HepG2 (cell line): Measurements from ENCODE around the gene ZNF17. TPM values are rescaled to one million over a fixed set of nuclear protein-coding genes. Genes with fewer than 3 reads are reported as not detected.

ENCODE experiments used
- HDAC6 ChIP-seq: fragments of 200-600 bp; sonication (generic); IDR thresholded peaks from 2 replicates; pipeline ENCODE4 v1.7.0; 2017; ENCODE audit warnings: mild to moderate bottlenecking, antibody characterized with exemption, low read length, low read depth
- HNF4G ChIP-seq, 2 experiments: sonication (generic) in 1 of 2; formaldehyde crosslinking in 1 of 2; IDR thresholded peaks; 2 replicates each; pipeline versions ENCODE4 v1.4.0 to v1.6.1; 2011 to 2020; ENCODE audit warnings: borderline replicate concordance in 2 of 2, low read depth in 2 of 2, mild to moderate bottlenecking in 2 of 2, low read length in 1 of 2, missing genetic modification reagents in 1 of 2, moderate library complexity in 1 of 2
- HOXA3 ChIP-seq: sonication (generic); formaldehyde crosslinking; IDR thresholded peaks from 2 replicates; pipeline ENCODE4 v1.5.0; 2020; ENCODE audit warnings: missing genetic modification reagents
- JUNB ChIP-seq: sonication (generic); formaldehyde crosslinking; IDR thresholded peaks from 2 replicates; pipeline ENCODE4 v1.8.0; 2022; ENCODE audit warnings: missing genetic modification reagents, mild to moderate bottlenecking, borderline replicate concordance
- KAT8 ChIP-seq: IDR thresholded peaks from 2 replicates; pipeline ENCODE4 v1.6.1; 2016; ENCODE audit warnings: missing genetic modification reagents, missing compliant biosample characterization
- LCORL ChIP-seq, 2 experiments: fragments of 450-650 bp in 1 of 2; sonication (generic) in 1 of 2; formaldehyde crosslinking in 1 of 2; IDR thresholded peaks; 2 replicates each; pipeline versions ENCODE4 v1.5.0 to v1.6.1; 2017 to 2020; ENCODE audit warnings: antibody characterized with exemption in 1 of 2, missing genetic modification reagents in 1 of 2
- NCOA2 ChIP-seq: sonication (generic); formaldehyde crosslinking; IDR thresholded peaks from 2 replicates; pipeline ENCODE4 v1.8.0; 2022; ENCODE audit warnings: inconsistent platforms
- NFE2L2 ChIP-seq: fragments of 150-350 bp; IDR thresholded peaks from 2 replicates; pipeline ENCODE4 v1.6.1; 2014; ENCODE audit warnings: low read length
- NONO ChIP-seq, 2 experiments: fragments of 450-650 bp in 1 of 2; sonication (generic) in 1 of 2; formaldehyde crosslinking in 1 of 2; IDR thresholded peaks in 1 of 2; conservative IDR thresholded peaks in 1 of 2; 2 replicates each; pipeline versions ENCODE4 v1.6.1 to v1.8.0; 2017 to 2022; ENCODE audit warnings: mild to moderate bottlenecking in 1 of 2, missing genetic modification reagents in 1 of 2, moderate library complexity in 1 of 2
- ONECUT2 ChIP-seq: sonication (generic); formaldehyde crosslinking; IDR thresholded peaks from 2 replicates; pipeline ENCODE4 v1.4.0; 2020; ENCODE audit warnings: missing genetic modification reagents
- PHB2 ChIP-seq: fragments of 450-650 bp; IDR thresholded peaks from 2 replicates; pipeline ENCODE4 v1.6.1; 2018; ENCODE audit not compliant: partially characterized antibody
- RFXAP ChIP-seq: sonication (generic); formaldehyde crosslinking; IDR thresholded peaks from 2 replicates; pipeline ENCODE4 v1.4.0; 2020; ENCODE audit warnings: missing genetic modification reagents, borderline replicate concordance
- SMYD3 ChIP-seq: sonication (generic); formaldehyde crosslinking; IDR thresholded peaks from 2 replicates; pipeline ENCODE4 v1.8.1; 2023; ENCODE audit warnings: mild to moderate bottlenecking, missing genetic modification reagents
- SYNCRIP ChIP-seq: fragments of 200-400 bp; formaldehyde crosslinking; IDR thresholded peaks from 2 replicates; pipeline ENCODE4 v1.6.1; 2018; ENCODE audit warnings: mild to moderate bottlenecking, low read depth, low read length; ENCODE audit not compliant: insufficient read depth
- YEATS2 ChIP-seq: sonication (generic); formaldehyde crosslinking; IDR thresholded peaks from 2 replicates; pipeline ENCODE4 v1.4.0; 2020; ENCODE audit warnings: missing genetic modification reagents, borderline replicate concordance
- ZNF343 ChIP-seq: sonication (generic); formaldehyde crosslinking; IDR thresholded peaks from 2 replicates; pipeline ENCODE4 v1.4.0; 2020; ENCODE audit warnings: mild to moderate bottlenecking, missing genetic modification reagents
- polyA plus RNA-seq, 8 experiments: library from polyadenylated mRNA; depleted of rRNA in 3 of 8; stranded (reverse) in 7 of 8; unstranded in 1 of 8; fragments of >200 nt; fragmentation: Illumina TruSeq in 4 of 8; extraction: Trizol in 4 of 8; gene quantifications; 2 replicates each; pipeline versions ENCODE4 v1.2.1 to v1.2.3, GENCODE V29; 2011 to 2016; ENCODE audit warnings: low read depth in 4 of 8, missing spikeins in 1 of 8, mixed read lengths in 1 of 8; ENCODE audit not compliant: insufficient read depth in 1 of 8
- total RNA-seq, 5 experiments: library from RNA; depleted of rRNA; stranded (reverse); fragments of >200 nt; fragmentation: Illumina TruSeq; extraction: Trizol; gene quantifications; 2 replicates each; pipeline ENCODE4 v1.2.3, GENCODE V29; 2016; ENCODE audit warnings: low read depth in 1 of 5
- TF ChIP-seq, protein P1 (sequence below): sonication (generic); formaldehyde crosslinking; IDR thresholded peaks from 2 replicates; pipeline ENCODE4 v1.4.0; 2020; ENCODE audit warnings: mild to moderate bottlenecking, missing genetic modification reagents, borderline replicate concordance
- TF ChIP-seq, protein P2 (sequence below): sonication (generic); formaldehyde crosslinking; IDR thresholded peaks from 2 replicates; pipeline ENCODE4 v1.4.0; 2020; ENCODE audit warnings: missing genetic modification reagents, borderline replicate concordance
- TF ChIP-seq, protein P3 (sequence below): sonication (generic); formaldehyde crosslinking; IDR thresholded peaks from 2 replicates; pipeline ENCODE4 v1.8.0; 2022; ENCODE audit warnings: mild to moderate bottlenecking, missing genetic modification reagents; ENCODE audit not compliant: insufficient replicate concordance

ZNF17 gene
- total and polyA plus RNA-seq, 2 of the 13 experiments (the other 11 are each of a cell fraction or from before 2014, with no cell fraction given) = 3.7 to 10.1 TPM

DNA sequence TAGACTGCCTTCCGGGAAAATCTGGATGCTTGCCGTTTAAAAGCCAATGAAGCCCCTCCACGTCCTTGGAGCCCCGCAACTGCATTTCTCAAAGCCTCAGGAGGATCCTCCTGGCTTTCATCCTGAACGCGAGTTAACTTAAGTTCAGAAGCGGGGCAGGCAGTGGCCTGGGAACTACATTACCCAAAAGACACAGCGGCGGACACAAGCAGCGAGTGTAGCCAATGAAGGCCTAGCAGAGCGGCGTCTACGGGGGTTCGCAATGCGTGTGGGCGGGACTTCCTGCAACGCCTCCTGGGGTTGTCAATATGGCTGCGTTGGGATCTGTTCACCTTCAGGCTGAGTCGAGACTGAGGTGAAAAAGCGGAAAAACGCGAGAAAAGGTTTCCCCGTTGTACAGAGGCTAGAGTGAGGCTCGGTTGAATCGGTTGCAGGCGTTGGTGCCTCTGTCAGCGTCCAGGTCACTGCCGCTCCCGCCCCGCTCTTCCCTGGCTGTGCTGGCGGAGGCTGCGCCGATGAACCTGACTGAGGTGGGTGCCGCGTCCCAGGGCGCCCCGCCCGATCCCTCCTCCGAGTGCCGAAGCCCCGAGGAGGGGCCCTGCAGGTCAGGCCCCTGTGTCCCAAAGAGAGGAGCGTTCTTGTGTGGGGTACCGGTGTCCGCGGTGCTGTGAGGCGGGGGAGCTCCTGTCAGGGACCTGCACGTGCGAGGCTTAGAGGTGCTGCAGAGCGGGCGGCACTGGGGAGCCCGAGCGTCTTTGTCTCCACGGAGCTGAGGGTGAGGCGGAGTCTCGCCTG lies at the start of gene ZNF17 (continued):
- TF ChIP-seq JUNB (CRISPR knock-in tag) (no peak), HNF4G (IDR thresholded peaks at IDR 0.05; ENCODE audit: borderline replicate concordance, low read depth, low read length) (no peak), HNF4G (CRISPR knock-in tag; IDR thresholded peaks at IDR 0.05; ENCODE audit: borderline replicate concordance, low read depth) (no peak), LCORL (IDR thresholded peaks at IDR 0.05) (no peak), LCORL (CRISPR knock-in tag; IDR thresholded peaks at IDR 0.05) (no peak), YEATS2 (peak; percentile 86; the same call in 1 of the 2 replicates), PHB2 (no peak), KAT8 (peak; percentile 95), ONECUT2 (CRISPR knock-in tag) (no peak), RFXAP (CRISPR knock-in tag) (no peak), NFE2L2 (no peak), SMYD3 (CRISPR knock-in tag) (no peak), NONO (IDR thresholded peaks at IDR 0.05) (no peak), NONO (CRISPR knock-in tag; conservative IDR thresholded peaks at IDR 0.05) (0 out of 2 replicates have a peak, but pooled peaks have one; percentile 47), HOXA3 (peak; percentile 93), HDAC6 (no peak), SYNCRIP (no peak), NCOA2 (CRISPR knock-in tag) (peak; percentile 28; the same call in 1 of the 2 replicates), ZNF343 (CRISPR knock-in tag) (no peak)
- TF ChIP-seq, protein P1, sequence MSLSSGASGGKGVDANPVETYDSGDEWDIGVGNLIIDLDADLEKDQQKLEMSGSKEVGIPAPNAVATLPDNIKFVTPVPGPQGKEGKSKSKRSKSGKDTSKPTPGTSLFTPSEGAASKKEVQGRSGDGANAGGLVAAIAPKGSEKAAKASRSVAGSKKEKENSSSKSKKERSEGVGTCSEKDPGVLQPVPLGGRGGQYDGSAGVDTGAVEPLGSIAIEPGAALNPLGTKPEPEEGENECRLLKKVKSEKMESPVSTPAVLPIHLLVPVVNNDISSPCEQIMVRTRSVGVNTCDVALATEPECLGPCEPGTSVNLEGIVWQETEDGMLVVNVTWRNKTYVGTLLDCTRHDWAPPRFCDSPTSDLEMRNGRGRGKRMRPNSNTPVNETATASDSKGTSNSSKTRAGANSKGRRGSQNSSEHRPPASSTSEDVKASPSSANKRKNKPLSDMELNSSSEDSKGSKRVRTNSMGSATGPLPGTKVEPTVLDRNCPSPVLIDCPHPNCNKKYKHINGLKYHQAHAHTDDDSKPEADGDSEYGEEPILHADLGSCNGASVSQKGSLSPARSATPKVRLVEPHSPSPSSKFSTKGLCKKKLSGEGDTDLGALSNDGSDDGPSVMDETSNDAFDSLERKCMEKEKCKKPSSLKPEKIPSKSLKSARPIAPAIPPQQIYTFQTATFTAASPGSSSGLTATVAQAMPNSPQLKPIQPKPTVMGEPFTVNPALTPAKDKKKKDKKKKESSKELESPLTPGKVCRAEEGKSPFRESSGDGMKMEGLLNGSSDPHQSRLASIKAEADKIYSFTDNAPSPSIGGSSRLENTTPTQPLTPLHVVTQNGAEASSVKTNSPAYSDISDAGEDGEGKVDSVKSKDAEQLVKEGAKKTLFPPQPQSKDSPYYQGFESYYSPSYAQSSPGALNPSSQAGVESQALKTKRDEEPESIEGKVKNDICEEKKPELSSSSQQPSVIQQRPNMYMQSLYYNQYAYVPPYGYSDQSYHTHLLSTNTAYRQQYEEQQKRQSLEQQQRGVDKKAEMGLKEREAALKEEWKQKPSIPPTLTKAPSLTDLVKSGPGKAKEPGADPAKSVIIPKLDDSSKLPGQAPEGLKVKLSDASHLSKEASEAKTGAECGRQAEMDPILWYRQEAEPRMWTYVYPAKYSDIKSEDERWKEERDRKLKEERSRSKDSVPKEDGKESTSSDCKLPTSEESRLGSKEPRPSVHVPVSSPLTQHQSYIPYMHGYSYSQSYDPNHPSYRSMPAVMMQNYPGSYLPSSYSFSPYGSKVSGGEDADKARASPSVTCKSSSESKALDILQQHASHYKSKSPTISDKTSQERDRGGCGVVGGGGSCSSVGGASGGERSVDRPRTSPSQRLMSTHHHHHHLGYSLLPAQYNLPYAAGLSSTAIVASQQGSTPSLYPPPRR (CRISPR knock-in tag) = no peak
- TF ChIP-seq, protein P2, sequence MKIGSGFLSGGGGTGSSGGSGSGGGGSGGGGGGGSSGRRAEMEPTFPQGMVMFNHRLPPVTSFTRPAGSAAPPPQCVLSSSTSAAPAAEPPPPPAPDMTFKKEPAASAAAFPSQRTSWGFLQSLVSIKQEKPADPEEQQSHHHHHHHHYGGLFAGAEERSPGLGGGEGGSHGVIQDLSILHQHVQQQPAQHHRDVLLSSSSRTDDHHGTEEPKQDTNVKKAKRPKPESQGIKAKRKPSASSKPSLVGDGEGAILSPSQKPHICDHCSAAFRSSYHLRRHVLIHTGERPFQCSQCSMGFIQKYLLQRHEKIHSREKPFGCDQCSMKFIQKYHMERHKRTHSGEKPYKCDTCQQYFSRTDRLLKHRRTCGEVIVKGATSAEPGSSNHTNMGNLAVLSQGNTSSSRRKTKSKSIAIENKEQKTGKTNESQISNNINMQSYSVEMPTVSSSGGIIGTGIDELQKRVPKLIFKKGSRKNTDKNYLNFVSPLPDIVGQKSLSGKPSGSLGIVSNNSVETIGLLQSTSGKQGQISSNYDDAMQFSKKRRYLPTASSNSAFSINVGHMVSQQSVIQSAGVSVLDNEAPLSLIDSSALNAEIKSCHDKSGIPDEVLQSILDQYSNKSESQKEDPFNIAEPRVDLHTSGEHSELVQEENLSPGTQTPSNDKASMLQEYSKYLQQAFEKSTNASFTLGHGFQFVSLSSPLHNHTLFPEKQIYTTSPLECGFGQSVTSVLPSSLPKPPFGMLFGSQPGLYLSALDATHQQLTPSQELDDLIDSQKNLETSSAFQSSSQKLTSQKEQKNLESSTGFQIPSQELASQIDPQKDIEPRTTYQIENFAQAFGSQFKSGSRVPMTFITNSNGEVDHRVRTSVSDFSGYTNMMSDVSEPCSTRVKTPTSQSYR (CRISPR knock-in tag) = no peak
- TF ChIP-seq, protein P3, sequence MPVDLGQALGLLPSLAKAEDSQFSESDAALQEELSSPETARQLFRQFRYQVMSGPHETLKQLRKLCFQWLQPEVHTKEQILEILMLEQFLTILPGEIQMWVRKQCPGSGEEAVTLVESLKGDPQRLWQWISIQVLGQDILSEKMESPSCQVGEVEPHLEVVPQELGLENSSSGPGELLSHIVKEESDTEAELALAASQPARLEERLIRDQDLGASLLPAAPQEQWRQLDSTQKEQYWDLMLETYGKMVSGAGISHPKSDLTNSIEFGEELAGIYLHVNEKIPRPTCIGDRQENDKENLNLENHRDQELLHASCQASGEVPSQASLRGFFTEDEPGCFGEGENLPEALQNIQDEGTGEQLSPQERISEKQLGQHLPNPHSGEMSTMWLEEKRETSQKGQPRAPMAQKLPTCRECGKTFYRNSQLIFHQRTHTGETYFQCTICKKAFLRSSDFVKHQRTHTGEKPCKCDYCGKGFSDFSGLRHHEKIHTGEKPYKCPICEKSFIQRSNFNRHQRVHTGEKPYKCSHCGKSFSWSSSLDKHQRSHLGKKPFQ (CRISPR knock-in tag) = no peak
